ENCODE measurements around the gene SULT4A1.
"Not testable (repeated sequence)": the region's sequence is repeated elsewhere in the genome, so short reads cannot be mapped to it uniquely, and the experiment has no call there.

DNA sequence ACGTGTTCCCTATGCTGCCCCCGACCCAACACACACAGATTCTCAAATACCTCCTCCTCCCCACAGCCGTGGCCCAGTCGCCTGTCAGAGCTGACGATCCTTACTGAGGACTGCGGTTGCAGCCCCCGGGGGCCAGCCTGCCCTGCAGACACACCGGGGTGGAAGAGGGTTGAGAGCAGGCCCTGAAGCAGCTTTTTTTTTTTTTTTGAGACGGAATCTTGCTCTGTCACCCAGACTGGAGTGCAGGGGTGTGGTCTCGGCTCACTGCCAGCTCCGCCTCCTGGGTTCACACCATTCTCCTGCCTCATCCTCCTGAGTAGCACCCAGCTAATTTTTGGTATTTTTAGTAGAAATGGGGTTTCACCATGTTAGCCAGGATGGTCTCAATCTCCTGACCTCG lies 40.7 kb upstream of the SULT4A1 start:
- TF ChIP-seq, protein P1, sequence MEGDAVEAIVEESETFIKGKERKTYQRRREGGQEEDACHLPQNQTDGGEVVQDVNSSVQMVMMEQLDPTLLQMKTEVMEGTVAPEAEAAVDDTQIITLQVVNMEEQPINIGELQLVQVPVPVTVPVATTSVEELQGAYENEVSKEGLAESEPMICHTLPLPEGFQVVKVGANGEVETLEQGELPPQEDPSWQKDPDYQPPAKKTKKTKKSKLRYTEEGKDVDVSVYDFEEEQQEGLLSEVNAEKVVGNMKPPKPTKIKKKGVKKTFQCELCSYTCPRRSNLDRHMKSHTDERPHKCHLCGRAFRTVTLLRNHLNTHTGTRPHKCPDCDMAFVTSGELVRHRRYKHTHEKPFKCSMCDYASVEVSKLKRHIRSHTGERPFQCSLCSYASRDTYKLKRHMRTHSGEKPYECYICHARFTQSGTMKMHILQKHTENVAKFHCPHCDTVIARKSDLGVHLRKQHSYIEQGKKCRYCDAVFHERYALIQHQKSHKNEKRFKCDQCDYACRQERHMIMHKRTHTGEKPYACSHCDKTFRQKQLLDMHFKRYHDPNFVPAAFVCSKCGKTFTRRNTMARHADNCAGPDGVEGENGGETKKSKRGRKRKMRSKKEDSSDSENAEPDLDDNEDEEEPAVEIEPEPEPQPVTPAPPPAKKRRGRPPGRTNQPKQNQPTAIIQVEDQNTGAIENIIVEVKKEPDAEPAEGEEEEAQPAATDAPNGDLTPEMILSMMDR (IDR thresholded peaks at IDR 0.05; ENCODE audit: poor library complexity) = not testable (repeated sequence)
- not testable (repeated sequence) for TF ChIP-seq EZH2 (IDR thresholded peaks at IDR 0.05; ENCODE audit: borderline replicate concordance); EZH2phosphoT487 (IDR thresholded peaks at IDR 0.05; ENCODE audit: low read depth, severe bottlenecking, unreplicated experiment)

Measured in hepatocyte (in vitro differentiated cells).